ENCODE data around the gene FOCAD.
"Not testable (repeated sequence)": the region's sequence is repeated elsewhere in the genome, so short reads cannot be mapped to it uniquely, and the experiment has no call there.

FOCAD gene

GRCh38 chr9:20664501-20664900 lies 19.6 kb upstream of the FOCAD start:
- Histone ChIP-seq H3K4me1 (ENCODE audit: control insufficient read depth, low read length) (no peaks in the 10 kb centered on the region), H3K9me3 (ENCODE audit: control insufficient read depth, insufficient read depth, low read length) (no peaks in the 10 kb centered on the region), H3K9me2 (replicated peaks; ENCODE audit: control insufficient read depth, low read length) (no peaks in the 10 kb centered on the region), H3K4me3 (ENCODE audit: low read length) (no peak overlapping the region), H3K27me3 (ENCODE audit: control insufficient read depth, low read length) (peaks cover 25% of the 10 kb centered on the region), H3F3A (ENCODE audit: control insufficient read depth, insufficient read depth) (no peaks in the 10 kb centered on the region), H3K36me3 (ENCODE audit: control insufficient read depth, low read length) (no peaks in the 10 kb centered on the region), H3K4me2 (ENCODE audit: low read length) (no peak overlapping the region), H3K79me2 (ENCODE audit: control insufficient read depth, low read length) (no peaks in the 10 kb centered on the region), H4K20me1 (ENCODE audit: control insufficient read depth, insufficient read depth, low read depth, low read length) (no peaks in the 10 kb centered on the region), H3K27ac (ENCODE audit: low read depth, low read length) (no peak overlapping the region)
- TF ChIP-seq, protein P1, sequence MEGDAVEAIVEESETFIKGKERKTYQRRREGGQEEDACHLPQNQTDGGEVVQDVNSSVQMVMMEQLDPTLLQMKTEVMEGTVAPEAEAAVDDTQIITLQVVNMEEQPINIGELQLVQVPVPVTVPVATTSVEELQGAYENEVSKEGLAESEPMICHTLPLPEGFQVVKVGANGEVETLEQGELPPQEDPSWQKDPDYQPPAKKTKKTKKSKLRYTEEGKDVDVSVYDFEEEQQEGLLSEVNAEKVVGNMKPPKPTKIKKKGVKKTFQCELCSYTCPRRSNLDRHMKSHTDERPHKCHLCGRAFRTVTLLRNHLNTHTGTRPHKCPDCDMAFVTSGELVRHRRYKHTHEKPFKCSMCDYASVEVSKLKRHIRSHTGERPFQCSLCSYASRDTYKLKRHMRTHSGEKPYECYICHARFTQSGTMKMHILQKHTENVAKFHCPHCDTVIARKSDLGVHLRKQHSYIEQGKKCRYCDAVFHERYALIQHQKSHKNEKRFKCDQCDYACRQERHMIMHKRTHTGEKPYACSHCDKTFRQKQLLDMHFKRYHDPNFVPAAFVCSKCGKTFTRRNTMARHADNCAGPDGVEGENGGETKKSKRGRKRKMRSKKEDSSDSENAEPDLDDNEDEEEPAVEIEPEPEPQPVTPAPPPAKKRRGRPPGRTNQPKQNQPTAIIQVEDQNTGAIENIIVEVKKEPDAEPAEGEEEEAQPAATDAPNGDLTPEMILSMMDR (IDR thresholded peaks at IDR 0.05; ENCODE audit: low read depth, low read length, poor library complexity, severe bottlenecking): no peak
- no peak for TF ChIP-seq EZH2phosphoT487 (IDR thresholded peaks at IDR 0.05; ENCODE audit: borderline replicate concordance, low read length)

- no peaks in the 10 kb centered on the region for H3K9me3 ChIP-seq (ENCODE audit: control insufficient read depth, insufficient read depth, low read length)
- peaks cover 3% of the 10 kb centered on the region; the same call in 1 of the 2 replicates for H3K27me3 ChIP-seq (ENCODE audit: control insufficient read depth, low read length)
- H3K36me3 ChIP-seq (ENCODE audit: control insufficient read depth, low read length): no peaks in the 10 kb centered on the region
- TF ChIP-seq EZH2phosphoT487 (IDR thresholded peaks at IDR 0.05; ENCODE audit: borderline replicate concordance, low read length): no peak
- TF ChIP-seq, protein P1 (IDR thresholded peaks at IDR 0.05; ENCODE audit: low read depth, low read length, poor library complexity, severe bottlenecking): no peak
- no peak overlapping the region for H3K27ac ChIP-seq (ENCODE audit: low read depth, low read length)
- H3K4me1 ChIP-seq (ENCODE audit: control insufficient read depth, low read length): no peaks in the 10 kb centered on the region
- no peaks in the 10 kb centered on the region for H3K79me2 ChIP-seq (ENCODE audit: control insufficient read depth, low read length)
- H3K9me2 ChIP-seq (replicated peaks; ENCODE audit: control insufficient read depth, low read length): no peaks in the 10 kb centered on the region
- H3F3A ChIP-seq (ENCODE audit: control insufficient read depth, insufficient read depth): no peaks in the 10 kb centered on the region
- H3K4me3 ChIP-seq (ENCODE audit: low read length): no peak overlapping the region
- no peak overlapping the region for H3K4me2 ChIP-seq (ENCODE audit: low read length)
- no peaks in the 10 kb centered on the region for H4K20me1 ChIP-seq (ENCODE audit: control insufficient read depth, insufficient read depth, low read depth, low read length)
Measured at GRCh38 chr9:20670395-20670794, 13.7 kb upstream of the FOCAD start.

DNA sequence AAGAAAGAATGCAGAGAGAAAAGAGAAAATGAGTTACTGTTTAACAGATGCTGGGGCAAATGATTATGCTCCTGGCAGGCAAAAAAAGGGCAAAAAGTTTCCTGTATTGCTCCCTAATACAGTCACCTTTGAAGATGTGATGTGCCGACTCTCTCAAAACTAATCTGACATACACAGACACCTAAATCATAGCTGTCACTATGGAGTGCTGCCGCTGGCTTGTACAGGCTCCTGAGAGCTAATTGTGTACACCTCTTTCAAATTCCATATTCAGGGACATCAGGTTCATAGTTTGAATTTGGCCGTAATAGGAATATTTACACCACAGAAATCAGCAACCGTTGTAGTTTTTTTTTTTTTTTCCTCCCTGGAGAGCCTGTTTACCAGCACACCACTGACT lies 12.4 kb upstream of the FOCAD start:
- Histone ChIP-seq H3K4me2 (ENCODE audit: low read length) (no peak overlapping the region), H3K9me3 (ENCODE audit: control insufficient read depth, insufficient read depth, low read length) (no peaks in the 10 kb centered on the region), H3K27me3 (ENCODE audit: control insufficient read depth, low read length) (peaks cover 3% of the 10 kb centered on the region; the same call in 1 of the 2 replicates), H3K4me1 (ENCODE audit: control insufficient read depth, low read length) (no peaks in the 10 kb centered on the region), H3K36me3 (ENCODE audit: control insufficient read depth, low read length) (no peaks in the 10 kb centered on the region), H3K4me3 (ENCODE audit: low read length) (no peak overlapping the region), H3K79me2 (ENCODE audit: control insufficient read depth, low read length) (no peaks in the 10 kb centered on the region), H4K20me1 (ENCODE audit: control insufficient read depth, insufficient read depth, low read depth, low read length) (no peaks in the 10 kb centered on the region), H3K9me2 (replicated peaks; ENCODE audit: control insufficient read depth, low read length) (no peaks in the 10 kb centered on the region), H3F3A (ENCODE audit: control insufficient read depth, insufficient read depth) (no peaks in the 10 kb centered on the region), H3K27ac (ENCODE audit: low read depth, low read length) (no peak overlapping the region)
- TF ChIP-seq, protein P1 (IDR thresholded peaks at IDR 0.05; ENCODE audit: low read depth, low read length, poor library complexity, severe bottlenecking): no peak

GRCh38 chr9:20673537-20673936 lies 10.5 kb upstream of the FOCAD start:
- not testable (repeated sequence) for H3K27ac ChIP-seq (ENCODE audit: low read depth, low read length); H4K20me1 ChIP-seq (ENCODE audit: control insufficient read depth, insufficient read depth, low read depth, low read length); H3K9me3 ChIP-seq (ENCODE audit: control insufficient read depth, insufficient read depth, low read length); H3K4me2 ChIP-seq (ENCODE audit: low read length); H3K27me3 ChIP-seq (ENCODE audit: control insufficient read depth, low read length); H3K4me1 ChIP-seq (ENCODE audit: control insufficient read depth, low read length); H3K79me2 ChIP-seq (ENCODE audit: control insufficient read depth, low read length); H3F3A ChIP-seq (ENCODE audit: control insufficient read depth, insufficient read depth); H3K4me3 ChIP-seq (ENCODE audit: low read length); H3K36me3 ChIP-seq (ENCODE audit: control insufficient read depth, low read length); H3K9me2 ChIP-seq (replicated peaks; ENCODE audit: control insufficient read depth, low read length)

All from DOHH2 (cell line).